Measurements from ENCODE around the gene STRIP2. TPM values are rescaled to one million over a fixed set of nuclear protein-coding genes. Genes with fewer than 3 reads are reported as not detected.
A peak's percentile ranks its signal among the peaks of the same experiment; 100 is the strongest.

Gene STRIP2
- total and polyA plus RNA-seq, 2 of the 13 experiments (the other 11 are each of a cell fraction or from before 2014, with no cell fraction given) = 3.9 to 8.2 TPM

DNA sequence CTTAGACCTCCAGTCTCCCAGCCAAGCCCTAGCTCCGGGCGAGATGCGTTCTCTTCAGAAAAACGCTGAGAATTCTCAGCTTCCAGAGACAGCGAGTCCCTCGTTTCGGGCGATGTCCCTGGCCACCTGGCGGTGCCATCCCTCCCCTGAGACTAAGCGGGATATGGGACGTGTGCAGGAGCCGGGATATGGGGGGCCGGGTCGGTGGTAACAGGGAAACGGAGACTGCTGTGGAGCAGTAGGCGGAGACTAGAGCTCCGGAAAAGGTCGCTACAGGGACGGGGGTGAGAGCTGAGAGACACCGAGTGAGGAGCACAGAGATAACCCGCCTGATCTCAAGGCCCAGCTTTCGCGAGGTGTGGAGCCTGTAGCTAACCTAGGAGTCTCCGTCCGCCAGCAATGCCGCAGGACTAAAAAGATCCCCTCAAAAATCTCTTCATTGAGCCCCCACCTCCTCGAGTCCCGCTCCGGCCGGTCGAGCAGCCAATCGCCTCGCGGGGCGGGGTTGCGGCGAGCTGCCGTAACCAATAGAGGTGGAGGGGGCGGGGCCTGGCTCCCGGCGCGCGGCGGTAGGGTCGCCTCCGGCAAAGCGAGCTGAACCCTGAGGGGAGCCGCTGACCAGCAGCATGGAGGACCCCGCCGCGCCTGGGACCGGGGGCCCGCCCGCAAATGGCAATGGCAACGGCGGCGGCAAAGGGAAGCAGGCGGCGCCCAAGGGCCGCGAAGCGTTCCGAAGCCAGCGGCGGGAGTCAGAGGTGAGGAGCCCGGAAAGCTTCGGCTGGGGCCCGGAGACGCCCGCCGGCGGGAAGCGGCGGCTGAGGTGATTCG is at the start of gene STRIP2 (continued):
- TF ChIP-seq, protein P1, sequence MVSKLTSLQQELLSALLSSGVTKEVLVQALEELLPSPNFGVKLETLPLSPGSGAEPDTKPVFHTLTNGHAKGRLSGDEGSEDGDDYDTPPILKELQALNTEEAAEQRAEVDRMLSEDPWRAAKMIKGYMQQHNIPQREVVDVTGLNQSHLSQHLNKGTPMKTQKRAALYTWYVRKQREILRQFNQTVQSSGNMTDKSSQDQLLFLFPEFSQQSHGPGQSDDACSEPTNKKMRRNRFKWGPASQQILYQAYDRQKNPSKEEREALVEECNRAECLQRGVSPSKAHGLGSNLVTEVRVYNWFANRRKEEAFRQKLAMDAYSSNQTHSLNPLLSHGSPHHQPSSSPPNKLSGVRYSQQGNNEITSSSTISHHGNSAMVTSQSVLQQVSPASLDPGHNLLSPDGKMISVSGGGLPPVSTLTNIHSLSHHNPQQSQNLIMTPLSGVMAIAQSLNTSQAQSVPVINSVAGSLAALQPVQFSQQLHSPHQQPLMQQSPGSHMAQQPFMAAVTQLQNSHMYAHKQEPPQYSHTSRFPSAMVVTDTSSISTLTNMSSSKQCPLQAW (CRISPR knock-in tag; IDR thresholded peaks at IDR 0.05) = peak; percentile 33; the same call in 1 of the 2 replicates
- TF ChIP-seq ZNF572 (CRISPR knock-in tag; IDR thresholded peaks at IDR 0.05) (0 out of 2 replicates have a peak, but pooled peaks have one; percentile 70), HOXA9 (CRISPR knock-in tag; IDR thresholded peaks at IDR 0.05; ENCODE audit: borderline replicate concordance) (no peak), STAT5B (CRISPR knock-in tag; IDR thresholded peaks at IDR 0.05) (no peak), ZFP41 (CRISPR knock-in tag; IDR thresholded peaks at IDR 0.05; ENCODE audit: borderline replicate concordance) (no peak), ZNF451 (CRISPR knock-in tag; IDR thresholded peaks at IDR 0.05) (0 out of 2 replicates have a peak, but pooled peaks have one; percentile 30), NR2F2 (IDR thresholded peaks at IDR 0.05; ENCODE audit: borderline replicate concordance, low read depth) (no peak), KLF16 (CRISPR knock-in tag; IDR thresholded peaks at IDR 0.05) (peak in 1 of 2 experiments; percentile 65; a peak in 1 of 4 replicates), XRCC5 (optimal IDR thresholded peaks at IDR 0.05; ENCODE audit: low read length) (peak; percentile 35), ZNF460 (CRISPR knock-in tag; IDR thresholded peaks at IDR 0.05; ENCODE audit: borderline replicate concordance) (no peak), ZNF431 (CRISPR knock-in tag; IDR thresholded peaks at IDR 0.05; ENCODE audit: borderline replicate concordance, low read depth) (no peak), SOX5 (CRISPR knock-in tag; IDR thresholded peaks at IDR 0.05; ENCODE audit: borderline replicate concordance) (no peak), ATM (IDR thresholded peaks at IDR 0.05; ENCODE audit: borderline replicate concordance) (no peak), PHF21A (CRISPR knock-in tag; IDR thresholded peaks at IDR 0.05) (peak; percentile 52; the same call in 1 of the 2 replicates), ATF1 (CRISPR knock-in tag; IDR thresholded peaks at IDR 0.05) (no peak), MEIS1 (CRISPR knock-in tag; IDR thresholded peaks at IDR 0.05; ENCODE audit: borderline replicate concordance) (no peak), RAD51 (IDR thresholded peaks at IDR 0.05; ENCODE audit: borderline replicate concordance) (no peak), ZNF350 (CRISPR knock-in tag; IDR thresholded peaks at IDR 0.05; ENCODE audit: borderline replicate concordance, low read depth) (peak; percentile 74; the same call in 1 of the 2 replicates), ZNF354B (CRISPR knock-in tag; IDR thresholded peaks at IDR 0.05) (0 out of 2 replicates have a peak, but pooled peaks have one; percentile 53), NR2F1 (CRISPR knock-in tag; IDR thresholded peaks at IDR 0.05) (no peak), NFIC (IDR thresholded peaks at IDR 0.05; ENCODE audit: low read length) (no peak), HIVEP1 (CRISPR knock-in tag; IDR thresholded peaks at IDR 0.05) (no peak)
- TF ChIP-seq, protein P2, sequence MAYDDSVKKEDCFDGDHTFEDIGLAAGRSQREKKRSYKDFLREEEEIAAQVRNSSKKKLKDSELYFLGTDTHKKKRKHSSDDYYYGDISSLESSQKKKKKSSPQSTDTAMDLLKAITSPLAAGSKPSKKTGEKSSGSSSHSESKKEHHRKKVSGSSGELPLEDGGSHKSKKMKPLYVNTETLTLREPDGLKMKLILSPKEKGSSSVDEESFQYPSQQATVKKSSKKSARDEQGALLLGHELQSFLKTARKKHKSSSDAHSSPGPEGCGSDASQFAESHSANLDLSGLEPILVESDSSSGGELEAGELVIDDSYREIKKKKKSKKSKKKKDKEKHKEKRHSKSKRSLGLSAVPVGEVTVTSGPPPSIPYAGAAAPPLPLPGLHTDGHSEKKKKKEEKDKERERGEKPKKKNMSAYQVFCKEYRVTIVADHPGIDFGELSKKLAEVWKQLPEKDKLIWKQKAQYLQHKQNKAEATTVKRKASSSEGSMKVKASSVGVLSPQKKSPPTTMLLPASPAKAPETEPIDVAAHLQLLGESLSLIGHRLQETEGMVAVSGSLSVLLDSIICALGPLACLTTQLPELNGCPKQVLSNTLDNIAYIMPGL (CRISPR knock-in tag; IDR thresholded peaks at IDR 0.05; ENCODE audit: borderline replicate concordance in 1 of 2, low read depth in 1 of 2) = peak in 1 of 2 experiments; percentile 65; a peak in 2 of 4 replicates
- TF ChIP-seq, protein P3, sequence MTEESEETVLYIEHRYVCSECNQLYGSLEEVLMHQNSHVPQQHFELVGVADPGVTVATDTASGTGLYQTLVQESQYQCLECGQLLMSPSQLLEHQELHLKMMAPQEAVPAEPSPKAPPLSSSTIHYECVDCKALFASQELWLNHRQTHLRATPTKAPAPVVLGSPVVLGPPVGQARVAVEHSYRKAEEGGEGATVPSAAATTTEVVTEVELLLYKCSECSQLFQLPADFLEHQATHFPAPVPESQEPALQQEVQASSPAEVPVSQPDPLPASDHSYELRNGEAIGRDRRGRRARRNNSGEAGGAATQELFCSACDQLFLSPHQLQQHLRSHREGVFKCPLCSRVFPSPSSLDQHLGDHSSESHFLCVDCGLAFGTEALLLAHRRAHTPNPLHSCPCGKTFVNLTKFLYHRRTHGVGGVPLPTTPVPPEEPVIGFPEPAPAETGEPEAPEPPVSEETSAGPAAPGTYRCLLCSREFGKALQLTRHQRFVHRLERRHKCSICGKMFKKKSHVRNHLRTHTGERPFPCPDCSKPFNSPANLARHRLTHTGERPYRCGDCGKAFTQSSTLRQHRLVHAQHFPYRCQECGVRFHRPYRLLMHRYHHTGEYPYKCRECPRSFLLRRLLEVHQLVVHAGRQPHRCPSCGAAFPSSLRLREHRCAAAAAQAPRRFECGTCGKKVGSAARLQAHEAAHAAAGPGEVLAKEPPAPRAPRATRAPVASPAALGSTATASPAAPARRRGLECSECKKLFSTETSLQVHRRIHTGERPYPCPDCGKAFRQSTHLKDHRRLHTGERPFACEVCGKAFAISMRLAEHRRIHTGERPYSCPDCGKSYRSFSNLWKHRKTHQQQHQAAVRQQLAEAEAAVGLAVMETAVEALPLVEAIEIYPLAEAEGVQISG (CRISPR knock-in tag; IDR thresholded peaks at IDR 0.05) = no peak
